ENCODE results near the gene PGGHG.
"Not testable (repeated sequence)": the region's sequence is repeated elsewhere in the genome, so short reads cannot be mapped to it uniquely, and the experiment has no call there.

PGGHG gene

GRCh38 chr11:281486-282161, 7.3 kb upstream of the PGGHG start:
- peaks cover 32% of the 10 kb centered on the region for H3K27me3 ChIP-seq (ENCODE audit: control insufficient read depth, insufficient read depth, low read length)
- H3K9me3 ChIP-seq (ENCODE audit: control insufficient read depth, low read depth, low read length) = no peaks in the 10 kb centered on the region
- no peak overlapping the region for H3K4me3 ChIP-seq (ENCODE audit: low read length)
- H3K27ac ChIP-seq (ENCODE audit: low read length) = no peak overlapping the region
- no peaks in the 10 kb centered on the region for H3K36me3 ChIP-seq (ENCODE audit: control insufficient read depth, low read depth, low read length)
- H3K4me1 ChIP-seq (ENCODE audit: control insufficient read depth, low read depth, low read length) = no peaks in the 10 kb centered on the region
- no peak overlapping the region for H3K9ac ChIP-seq (ENCODE audit: low read length)

DNA sequence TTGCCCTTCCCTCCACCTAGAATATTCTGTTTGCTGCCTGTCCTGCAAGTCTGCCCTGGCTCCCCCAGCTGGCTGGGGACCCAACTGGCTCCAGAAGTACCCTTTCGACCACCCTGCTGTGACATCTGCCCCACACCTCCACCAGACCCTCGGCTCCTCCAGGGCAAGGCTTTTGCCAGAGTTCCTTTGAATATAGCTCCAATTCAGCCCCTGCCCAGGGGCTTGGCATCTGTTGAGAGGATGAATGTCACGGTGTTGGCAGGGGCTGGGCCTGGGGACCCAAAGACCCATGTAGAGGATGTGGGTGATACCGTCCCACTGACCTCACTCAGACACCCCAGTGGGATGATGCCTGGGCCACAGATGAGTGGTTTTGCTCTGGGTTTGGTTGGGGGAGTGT, 6.8 kb upstream of the PGGHG start:
- H3K4me1 ChIP-seq (ENCODE audit: control insufficient read depth, low read depth, low read length) = no peaks in the 10 kb centered on the region
- H3K9ac ChIP-seq (ENCODE audit: low read length) = no peak overlapping the region
- H3K4me3 ChIP-seq (ENCODE audit: low read length) = no peak overlapping the region
- no peak overlapping the region for H3K27ac ChIP-seq (ENCODE audit: low read length)
- H3K36me3 ChIP-seq (ENCODE audit: control insufficient read depth, low read depth, low read length) = no peaks in the 10 kb centered on the region
- peaks cover 35% of the 10 kb centered on the region for H3K27me3 ChIP-seq (ENCODE audit: control insufficient read depth, insufficient read depth, low read length)
- no peaks in the 10 kb centered on the region for H3K9me3 ChIP-seq (ENCODE audit: control insufficient read depth, low read depth, low read length)

GRCh38 chr11:282630-283360, 6.1 kb upstream of the PGGHG start:
- Histone ChIP-seq H3K4me3 (ENCODE audit: low read length) (no peak overlapping the region), H3K4me1 (ENCODE audit: control insufficient read depth, low read depth, low read length) (no peaks in the 10 kb centered on the region), H3K27ac (ENCODE audit: low read length) (no peak overlapping the region), H3K27me3 (ENCODE audit: control insufficient read depth, insufficient read depth, low read length) (peaks cover 41% of the 10 kb centered on the region), H3K9me3 (ENCODE audit: control insufficient read depth, low read depth, low read length) (no peaks in the 10 kb centered on the region), H3K36me3 (ENCODE audit: control insufficient read depth, low read depth, low read length) (no peaks in the 10 kb centered on the region), H3K9ac (ENCODE audit: low read length) (no peak overlapping the region)

DNA sequence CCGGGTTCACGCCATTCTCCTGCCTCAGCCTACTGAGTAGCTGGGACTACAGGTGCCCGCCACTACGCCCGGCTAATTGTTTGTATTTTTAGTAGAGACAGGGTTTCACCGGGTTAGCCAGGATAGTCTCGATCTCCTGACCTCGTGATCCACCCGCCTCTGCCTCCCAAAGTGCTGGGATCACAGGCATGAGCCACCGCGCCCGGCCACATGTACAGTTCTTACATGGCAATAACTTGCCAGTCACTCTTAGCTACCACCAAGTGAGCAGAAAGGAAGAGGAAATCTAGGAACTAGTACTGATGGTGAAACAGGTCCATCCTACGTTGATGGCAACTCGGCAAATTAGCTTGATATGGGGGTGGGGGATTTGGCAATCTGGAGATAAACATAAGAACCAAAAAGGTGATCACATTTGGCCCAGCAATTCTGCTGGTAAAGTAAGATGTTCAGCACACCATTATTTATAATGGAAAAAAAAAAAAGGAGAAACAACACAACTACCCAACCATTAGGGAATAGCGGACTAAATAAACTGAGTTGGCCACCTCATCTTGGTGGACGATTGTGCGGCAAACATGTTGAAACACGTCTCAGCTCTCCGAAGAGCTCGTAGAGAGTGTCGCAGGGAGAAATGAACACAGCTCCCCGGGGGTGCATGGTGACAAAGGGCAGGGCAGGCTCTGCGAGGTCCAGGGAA, 5.4 kb upstream of the PGGHG start:
- Histone ChIP-seq H3K27me3 (ENCODE audit: control insufficient read depth, insufficient read depth, low read length) (peaks cover 49% of the 10 kb centered on the region), H3K4me3 (ENCODE audit: low read length) (no peak overlapping the region)

DNA sequence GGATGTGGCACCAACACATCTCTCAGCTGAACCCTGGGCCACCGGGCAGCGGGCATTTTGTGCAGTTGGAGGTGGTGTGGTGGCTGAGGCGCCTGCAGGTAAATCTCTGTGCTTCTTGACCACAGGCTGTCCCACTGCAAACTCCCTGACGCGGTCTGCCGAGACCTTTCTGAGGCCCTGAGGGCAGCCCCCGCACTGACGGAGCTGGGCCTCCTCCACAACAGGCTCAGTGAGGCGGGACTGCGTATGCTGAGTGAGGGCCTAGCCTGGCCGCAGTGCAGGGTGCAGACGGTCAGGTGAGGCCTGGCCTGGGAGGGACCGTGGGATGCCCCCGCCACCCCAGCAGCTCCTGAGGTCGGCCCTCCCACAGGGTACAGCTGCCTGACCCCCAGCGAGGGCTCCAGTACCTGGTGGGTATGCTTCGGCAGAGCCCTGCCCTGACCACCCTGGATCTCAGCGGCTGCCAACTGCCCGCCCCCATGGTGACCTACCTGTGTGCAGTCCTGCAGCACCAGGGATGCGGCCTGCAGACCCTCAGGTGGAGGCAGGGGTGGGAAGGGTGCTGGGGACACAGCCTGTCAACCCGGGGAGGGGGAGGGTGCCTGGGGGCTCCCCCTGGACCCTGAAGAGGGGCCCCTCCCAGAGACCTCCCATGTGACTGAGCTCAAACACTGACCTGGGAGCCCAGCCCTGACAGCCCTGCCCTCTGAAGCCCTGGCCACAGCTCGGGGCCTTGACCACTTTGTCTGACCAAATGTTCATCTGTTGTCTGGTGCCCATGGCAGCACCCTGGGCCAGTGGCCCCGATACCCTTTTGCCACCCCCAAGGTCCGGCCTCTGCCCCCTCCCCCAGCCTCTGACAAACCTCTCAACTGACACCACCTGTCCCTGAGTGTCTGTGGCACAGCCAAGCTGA, 4.6 kb upstream of the PGGHG start:
- Histone ChIP-seq H3K27me3 (ENCODE audit: control insufficient read depth, insufficient read depth, low read length) (peaks cover 49% of the 10 kb centered on the region), H3K9ac (ENCODE audit: low read length) (no peak overlapping the region), H3K36me3 (ENCODE audit: control insufficient read depth, low read depth, low read length) (no peaks in the 10 kb centered on the region), H3K4me1 (ENCODE audit: control insufficient read depth, low read depth, low read length) (peaks cover 5% of the 10 kb centered on the region), H3K27ac (ENCODE audit: low read length) (no peak overlapping the region), H3K4me3 (ENCODE audit: low read length) (no peak overlapping the region), H3K9me3 (ENCODE audit: control insufficient read depth, low read depth, low read length) (no peaks in the 10 kb centered on the region)

More for the DNA sequence above, 5.4 kb upstream of the PGGHG start:
- no peaks in the 10 kb centered on the region for H3K36me3 ChIP-seq (ENCODE audit: control insufficient read depth, low read depth, low read length)
- H3K9me3 ChIP-seq (ENCODE audit: control insufficient read depth, low read depth, low read length) = no peaks in the 10 kb centered on the region
- no peak overlapping the region for H3K9ac ChIP-seq (ENCODE audit: low read length)
- H3K27ac ChIP-seq (ENCODE audit: low read length) = no peak overlapping the region
- peaks cover 5% of the 10 kb centered on the region for H3K4me1 ChIP-seq (ENCODE audit: control insufficient read depth, low read depth, low read length)

DNA sequence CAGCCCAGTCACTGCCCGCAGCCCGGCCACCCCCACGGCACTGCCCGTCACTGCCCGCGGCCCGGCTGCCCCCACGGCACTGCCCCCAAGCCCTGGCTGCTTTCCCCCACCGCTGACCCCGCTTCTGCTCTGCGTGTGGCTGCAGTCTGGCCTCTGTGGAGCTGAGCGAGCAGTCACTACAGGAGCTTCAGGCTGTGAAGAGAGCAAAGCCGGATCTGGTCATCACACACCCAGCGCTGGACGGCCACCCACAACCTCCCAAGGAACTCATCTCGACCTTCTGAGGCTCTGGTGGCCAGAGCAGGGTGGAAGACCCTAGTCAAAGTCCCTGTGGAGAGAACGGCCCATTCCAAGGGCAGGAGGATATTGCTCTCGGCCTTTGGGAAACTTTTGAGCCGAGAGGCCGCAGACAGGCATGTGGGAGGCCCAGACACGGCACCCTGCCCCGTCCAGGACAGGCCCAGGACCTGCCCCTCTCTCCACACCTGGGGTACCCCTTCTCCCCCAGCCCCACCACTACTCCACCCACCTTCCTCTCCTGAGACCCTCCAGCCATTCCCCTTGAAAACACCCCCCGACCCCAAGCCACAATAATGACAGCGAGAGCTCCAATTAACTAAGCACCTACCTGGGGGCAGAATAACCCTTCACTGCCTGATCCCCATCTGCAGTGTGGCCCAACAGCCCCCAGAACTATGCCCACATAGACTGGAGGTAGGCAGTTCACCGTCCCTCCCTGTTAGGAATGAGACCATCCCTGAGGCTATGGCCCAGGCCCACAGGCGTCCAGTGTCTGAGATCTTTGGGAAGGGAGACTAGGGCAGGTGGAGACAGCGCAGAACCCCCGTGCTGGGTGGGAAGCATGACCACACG, 3.7 kb upstream of the PGGHG start:
- Histone ChIP-seq H3K9me3 (ENCODE audit: control insufficient read depth, low read depth, low read length) (no peaks in the 10 kb centered on the region), H3K9ac (ENCODE audit: low read length) (no peak overlapping the region), H3K27ac (ENCODE audit: low read length) (no peak overlapping the region), H3K27me3 (ENCODE audit: control insufficient read depth, insufficient read depth, low read length) (peaks cover 40% of the 10 kb centered on the region), H3K4me3 (ENCODE audit: low read length) (no peak overlapping the region), H3K36me3 (ENCODE audit: control insufficient read depth, low read depth, low read length) (no peaks in the 10 kb centered on the region), H3K4me1 (ENCODE audit: control insufficient read depth, low read depth, low read length) (peaks cover 12% of the 10 kb centered on the region)

GRCh38 chr11:285894-286220, 3.1 kb upstream of the PGGHG start:
- Histone ChIP-seq H3K27me3 (ENCODE audit: control insufficient read depth, insufficient read depth, low read length) (peaks cover 34% of the 10 kb centered on the region), H3K4me3 (ENCODE audit: low read length) (no peak overlapping the region), H3K4me1 (ENCODE audit: control insufficient read depth, low read depth, low read length) (peaks cover 12% of the 10 kb centered on the region), H3K36me3 (ENCODE audit: control insufficient read depth, low read depth, low read length) (no peaks in the 10 kb centered on the region), H3K27ac (ENCODE audit: low read length) (no peak overlapping the region), H3K9ac (ENCODE audit: low read length) (no peak overlapping the region), H3K9me3 (ENCODE audit: control insufficient read depth, low read depth, low read length) (no peaks in the 10 kb centered on the region)

DNA sequence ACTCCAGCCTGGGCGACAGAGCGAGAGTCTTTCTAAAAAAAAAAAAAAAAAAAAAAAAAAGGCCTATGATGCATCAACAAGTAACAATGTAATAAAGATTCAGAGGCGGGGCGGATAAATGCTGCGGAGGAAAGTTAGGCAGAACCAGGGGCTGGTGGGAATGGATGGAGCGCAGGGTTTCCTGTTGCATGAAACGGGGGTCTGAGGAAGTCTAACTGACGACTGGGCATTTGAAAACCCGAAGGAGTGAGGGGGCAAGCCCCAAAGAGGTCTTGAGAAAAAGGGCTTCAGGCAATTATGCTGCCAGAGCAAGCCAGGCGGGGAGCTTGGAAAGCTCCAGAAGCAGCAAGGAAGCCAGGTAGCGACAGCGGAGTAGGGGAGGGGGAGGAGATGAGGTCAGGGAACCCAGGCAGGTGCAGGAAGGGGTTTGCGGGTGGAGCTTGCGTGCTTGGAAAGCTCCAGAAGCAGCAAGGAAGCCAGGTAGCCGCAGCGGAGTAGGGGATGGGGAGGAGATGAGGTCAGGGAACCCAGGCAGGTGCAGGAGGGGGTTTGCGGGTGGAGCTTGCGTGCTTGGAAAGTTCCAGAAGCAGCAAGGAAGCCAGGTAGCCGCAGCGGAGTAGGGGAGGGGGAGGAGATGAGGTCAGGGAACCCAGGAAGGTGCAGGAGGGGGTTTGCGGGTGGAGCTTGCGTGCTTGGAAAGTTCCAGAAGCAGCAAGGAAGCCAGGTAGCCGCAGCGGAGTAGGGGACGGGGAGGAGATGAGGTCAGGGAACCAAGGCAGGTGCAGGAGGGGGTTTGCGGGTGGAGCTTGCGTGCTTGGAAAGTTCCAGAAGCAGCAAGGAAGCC, 1.7 kb upstream of the PGGHG start:
- peaks cover 12% of the 10 kb centered on the region for H3K4me1 ChIP-seq (ENCODE audit: control insufficient read depth, low read depth, low read length)
- H3K9me3 ChIP-seq (ENCODE audit: control insufficient read depth, low read depth, low read length); H3K4me3 ChIP-seq (ENCODE audit: low read length); H3K9ac ChIP-seq (ENCODE audit: low read length); H3K27ac ChIP-seq (ENCODE audit: low read length); H3K36me3 ChIP-seq (ENCODE audit: control insufficient read depth, low read depth, low read length): not testable (repeated sequence)
- peaks cover 21% of the 10 kb centered on the region for H3K27me3 ChIP-seq (ENCODE audit: control insufficient read depth, insufficient read depth, low read length)

DNA sequence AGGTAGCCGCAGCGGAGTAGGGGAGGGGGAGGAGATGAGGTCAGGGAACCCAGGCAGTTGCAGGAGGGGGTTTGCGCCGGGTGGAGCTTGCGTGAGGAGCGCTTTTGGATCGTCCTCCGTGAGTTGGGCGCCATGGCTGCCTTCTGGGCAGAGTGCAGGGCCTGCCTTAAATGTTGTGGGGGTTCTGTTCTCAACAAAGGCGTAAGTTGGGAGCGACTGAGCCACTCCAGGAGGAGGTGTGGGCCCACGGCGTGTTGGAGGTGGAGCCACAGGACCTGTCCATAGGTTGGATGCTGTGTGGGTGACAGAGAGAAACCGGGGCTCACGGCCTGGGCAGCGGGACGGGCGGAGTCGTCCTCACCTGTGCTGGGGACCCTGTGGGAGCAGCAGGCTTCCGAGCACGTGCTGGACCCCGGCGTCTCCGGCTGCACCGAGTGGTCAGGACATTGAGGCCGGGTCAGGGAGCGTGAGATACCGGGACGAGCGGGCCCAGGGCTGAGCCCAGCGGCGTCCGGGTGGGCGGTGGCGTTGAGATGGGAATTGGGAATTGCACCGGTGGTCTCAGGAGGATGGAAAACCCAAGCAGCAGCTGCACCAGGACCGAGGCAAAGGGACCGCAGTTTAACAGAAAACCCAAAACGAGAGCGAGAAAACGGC, 977 bp upstream of the PGGHG start:
- peak overlapping the region; percentile 63 for H3K4me3 ChIP-seq (ENCODE audit: low read length)
- H3K27ac ChIP-seq (ENCODE audit: low read length) = no peak overlapping the region
- peaks cover 12% of the 10 kb centered on the region for H3K4me1 ChIP-seq (ENCODE audit: control insufficient read depth, low read depth, low read length)
- H3K27me3 ChIP-seq (ENCODE audit: control insufficient read depth, insufficient read depth, low read length) = peaks cover 17% of the 10 kb centered on the region
- H3K9ac ChIP-seq (ENCODE audit: low read length) = no peak overlapping the region
- peaks cover 9% of the 10 kb centered on the region for H3K36me3 ChIP-seq (ENCODE audit: control insufficient read depth, low read depth, low read length)
- H3K9me3 ChIP-seq (ENCODE audit: control insufficient read depth, low read depth, low read length) = no peaks in the 10 kb centered on the region

GRCh38 chr11:289398-289711, 429 bp downstream of the PGGHG start:
- Histone ChIP-seq H3K4me1 (ENCODE audit: control insufficient read depth, low read depth, low read length) (peaks cover 12% of the 10 kb centered on the region), H3K27me3 (ENCODE audit: control insufficient read depth, insufficient read depth, low read length) (peaks cover 17% of the 10 kb centered on the region), H3K27ac (ENCODE audit: low read length) (no peak overlapping the region), H3K9me3 (ENCODE audit: control insufficient read depth, low read depth, low read length) (no peaks in the 10 kb centered on the region), H3K36me3 (ENCODE audit: control insufficient read depth, low read depth, low read length) (peaks cover 14% of the 10 kb centered on the region), H3K9ac (ENCODE audit: low read length) (no peak overlapping the region), H3K4me3 (ENCODE audit: low read length) (no peak overlapping the region)

Measured in iPS-18a (cell line).